PC-9 (cell line): ENCODE results near the gene PRR7. TPM values are rescaled to one million over a fixed set of nuclear protein-coding genes. Genes with fewer than 3 reads are reported as not detected.

Experiments used
- BruUV-seq: library from RNA; stranded (reverse); fragments of 400-500 nt; replicated peaks from 2 replicates; lab custom pipeline; 2021; lab: Mats Ljungman, UMichigan
- CTCF ChIA-PET: fragments of 300-600 bp; sonication (Branson Sonifier 250); formaldehyde crosslinking; loops from one replicate; lab custom pipeline; 2022; ENCODE audit warnings: antibody characterized with exemption; lab: Charles Lee
- POLR2A ChIA-PET: fragments of 300-600 bp; sonication (Branson Sonifier 250); formaldehyde crosslinking; loops from one replicate; lab custom pipeline; 2022; ENCODE audit warnings: antibody characterized with exemption; ENCODE audit not compliant: unreplicated experiment; lab: Charles Lee
- DNase-seq, 2 experiments: peaks; one replicate each; pipeline versions ENCODE4 v3.0.0 to v3.0.0-alpha.2; 2015 to 2022; ENCODE audit warnings: mixed read lengths in 1 of 2
- H2AFZ ChIP-seq: fragments of 200-600 bp; sonication (generic); 2 replicates; pipeline ENCODE4 v1.8.1; 2017; ENCODE audit warnings: antibody characterized with exemption
- H3F3A ChIP-seq: fragments of 200-600 bp; sonication (generic); 2 replicates; pipeline ENCODE4 v1.8.1; 2017; ENCODE audit warnings: antibody characterized with exemption, mild to moderate bottlenecking, low read depth; ENCODE audit not compliant: insufficient read depth
- H3K27ac ChIP-seq: fragments of 200-600 bp; sonication (generic); 2 replicates; pipeline ENCODE4 v1.6.1; 2016; ENCODE audit warnings: mixed run types
- H3K27me3 ChIP-seq: fragments of 200-600 bp; sonication (generic); 2 replicates; pipeline ENCODE4 v1.6.1; 2016; ENCODE audit warnings: low read depth, mixed run types; ENCODE audit not compliant: insufficient read depth
- H3K36me3 ChIP-seq: fragments of 200-600 bp; sonication (generic); 2 replicates; pipeline ENCODE4 v1.6.1; 2016; ENCODE audit warnings: low read depth, mixed run types
- H3K4me1 ChIP-seq: fragments of 200-600 bp; sonication (generic); replicated peaks from 2 replicates; pipeline ENCODE4 v1.6.1; 2016; ENCODE audit warnings: mixed run types; ENCODE audit not compliant: insufficient read depth
- H3K4me2 ChIP-seq: fragments of 200-600 bp; sonication (generic); 2 replicates; pipeline ENCODE4 v1.6.1; 2017; ENCODE audit warnings: mixed run types
- H3K4me3 ChIP-seq: fragments of 200-600 bp; sonication (generic); 2 replicates; pipeline ENCODE4 v1.6.1; 2016; ENCODE audit warnings: mixed run types
- H3K79me2 ChIP-seq: fragments of 200-600 bp; sonication (generic); 2 replicates; pipeline ENCODE4 v1.6.1; 2017; ENCODE audit warnings: low read depth, mixed run types
- H3K9me2 ChIP-seq: fragments of 200-600 bp; sonication (generic); 2 replicates; pipeline ENCODE4 v1.8.1; 2017; ENCODE audit warnings: mild to moderate bottlenecking; ENCODE audit not compliant: insufficient read depth
- H3K9me3 ChIP-seq: fragments of 200-600 bp; sonication (generic); 2 replicates; pipeline ENCODE4 v1.8.1; 2016; ENCODE audit warnings: low read depth; ENCODE audit not compliant: insufficient read depth
- H4K20me1 ChIP-seq: fragments of 200-600 bp; sonication (generic); 2 replicates; pipeline ENCODE4 v1.8.1; 2017; ENCODE audit not compliant: insufficient read depth
- EZH2 ChIP-seq: fragments of 200-600 bp; sonication (generic); IDR thresholded peaks from 2 replicates; pipeline ENCODE4 v1.8.0; 2017; ENCODE audit warnings: antibody characterized with exemption, low read depth
- intact Hi-C: fragments of 100-400 bp; cut with micrococcal nuclease; formaldehyde crosslinking; loops from one replicate; pipeline ENCODE4 v1.10.0; 2022; ENCODE audit not compliant: unreplicated experiment
- total RNA-seq: library from RNA; stranded (reverse); gene quantifications from 2 replicates; pipeline ENCODE4 v1.2.3, GENCODE V29; 2021
- TF ChIP-seq, protein P1 (sequence below): fragments of 200-600 bp; sonication (generic); conservative IDR thresholded peaks from 2 replicates; pipeline ENCODE4 v1.6.1; 2017; ENCODE audit warnings: mixed run types, antibody characterized with exemption, mild to moderate bottlenecking, moderate library complexity

The PRR7 gene
- total RNA-seq, 1 experiment from 2014 or later, result 22.2 TPM

DNA sequence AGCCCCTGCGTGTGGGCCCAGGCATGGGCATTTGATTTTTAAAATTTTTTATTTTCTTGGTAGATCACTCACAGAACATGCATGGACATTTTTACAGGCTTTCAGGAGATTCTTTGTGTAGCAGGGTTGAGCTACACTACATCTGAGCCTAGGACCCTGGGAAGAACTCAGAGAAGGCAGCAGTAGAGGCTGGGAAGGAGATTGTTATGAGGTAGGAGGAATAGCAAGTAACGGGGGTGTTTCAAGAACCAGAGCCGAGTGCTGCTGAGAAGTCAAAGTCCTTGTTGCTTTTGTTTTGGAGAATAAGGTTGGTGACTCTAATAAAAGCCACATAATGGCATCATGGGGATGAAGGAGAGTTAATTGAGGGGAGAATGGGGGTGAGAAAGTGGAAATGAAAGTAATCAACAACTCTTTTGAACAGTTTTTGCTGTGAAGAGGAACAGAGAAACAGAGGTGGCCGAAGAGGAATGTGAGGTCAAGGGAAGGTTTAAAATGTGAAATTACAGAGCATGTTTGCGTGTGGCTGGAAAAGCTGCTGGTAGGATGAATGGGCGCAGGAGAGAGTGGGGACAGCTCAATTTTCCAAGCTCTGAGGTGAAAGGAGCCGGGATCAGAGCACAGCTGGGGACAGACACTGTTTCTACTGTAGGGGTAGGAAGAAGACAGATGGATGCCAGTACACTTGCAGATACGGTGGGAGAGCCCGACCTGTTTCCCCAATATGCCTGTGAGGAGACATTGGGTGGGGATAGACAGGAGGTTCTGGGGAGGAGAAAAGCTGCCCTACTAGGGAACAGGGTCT, 55.5 kb downstream of the PRR7 start:
- Histone ChIP-seq H3K79me2 (no peaks in the 10 kb centered on the region), H3F3A (peaks cover 12% of the 10 kb centered on the region; the same call in 1 of the 2 replicates), H4K20me1 (no peaks in the 10 kb centered on the region), H3K4me1 (peaks cover 6% of the 10 kb centered on the region; the same call in 1 of the 2 replicates), H3K9me2 (no peaks in the 10 kb centered on the region), H3K27ac (no peak overlapping the region), H3K9me3 (no peaks in the 10 kb centered on the region), H3K27me3 (no peaks in the 10 kb centered on the region), H3K4me3 (no peak overlapping the region), H2AFZ (no peak overlapping the region), H3K4me2 (no peak overlapping the region), H3K36me3 (no peaks in the 10 kb centered on the region)
- DNase-seq, result no peak
- POLR2A ChIA-PET, result interaction anchor here (0.6 to 0.7 kb wide), 2 partner anchors 76 to 112 kb away, joined by 4 read pairs; no protein-coding TSS in a partner anchor
- intact Hi-C loops, result loop anchor here (1.0 to 2.0 kb wide), 5 partner anchors 47 to 388 kb away; no protein-coding TSS in a partner anchor
- TF ChIP-seq, protein P1, sequence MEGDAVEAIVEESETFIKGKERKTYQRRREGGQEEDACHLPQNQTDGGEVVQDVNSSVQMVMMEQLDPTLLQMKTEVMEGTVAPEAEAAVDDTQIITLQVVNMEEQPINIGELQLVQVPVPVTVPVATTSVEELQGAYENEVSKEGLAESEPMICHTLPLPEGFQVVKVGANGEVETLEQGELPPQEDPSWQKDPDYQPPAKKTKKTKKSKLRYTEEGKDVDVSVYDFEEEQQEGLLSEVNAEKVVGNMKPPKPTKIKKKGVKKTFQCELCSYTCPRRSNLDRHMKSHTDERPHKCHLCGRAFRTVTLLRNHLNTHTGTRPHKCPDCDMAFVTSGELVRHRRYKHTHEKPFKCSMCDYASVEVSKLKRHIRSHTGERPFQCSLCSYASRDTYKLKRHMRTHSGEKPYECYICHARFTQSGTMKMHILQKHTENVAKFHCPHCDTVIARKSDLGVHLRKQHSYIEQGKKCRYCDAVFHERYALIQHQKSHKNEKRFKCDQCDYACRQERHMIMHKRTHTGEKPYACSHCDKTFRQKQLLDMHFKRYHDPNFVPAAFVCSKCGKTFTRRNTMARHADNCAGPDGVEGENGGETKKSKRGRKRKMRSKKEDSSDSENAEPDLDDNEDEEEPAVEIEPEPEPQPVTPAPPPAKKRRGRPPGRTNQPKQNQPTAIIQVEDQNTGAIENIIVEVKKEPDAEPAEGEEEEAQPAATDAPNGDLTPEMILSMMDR, result no peak
- TF ChIP-seq EZH2, result no peak
- CTCF ChIA-PET, result interaction anchor here (0.5 to 1.5 kb wide), 5 partner anchors 28 to 139 kb away, joined by 3 to 9 read pairs (median 4); partner anchors contain the start of gene GRK6
- BruUV-seq, result no TSS peak

DNA sequence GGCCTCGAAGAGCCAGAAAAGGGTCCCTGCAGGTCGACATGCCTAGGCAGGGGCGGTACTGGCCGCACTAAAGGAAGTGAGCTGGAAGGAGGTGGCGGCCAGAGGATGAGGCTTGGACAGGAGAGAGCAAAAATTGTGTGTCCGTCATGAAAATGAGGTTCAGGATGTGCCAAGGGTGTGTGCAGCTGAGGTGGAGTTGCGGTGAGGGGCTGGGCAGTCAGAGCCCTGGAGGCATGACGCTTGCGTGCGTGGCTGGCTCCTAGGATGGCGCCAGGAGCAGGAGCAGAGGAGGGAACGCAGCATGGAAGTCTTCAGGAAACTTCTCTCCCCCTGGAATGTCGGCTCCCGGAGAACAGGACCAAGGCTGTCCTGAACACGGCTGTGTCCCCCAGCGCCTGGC, 56.3 kb downstream of the PRR7 start:
- POLR2A ChIA-PET, result interaction anchor here (0.7 kb wide), 1 partner anchor 77 kb away, joined by 4 read pairs; no protein-coding TSS in a partner anchor
- Histone ChIP-seq H3K36me3 (no peaks in the 10 kb centered on the region), H3K27me3 (no peaks in the 10 kb centered on the region), H3K4me2 (no peak overlapping the region), H3K9me3 (no peaks in the 10 kb centered on the region), H2AFZ (no peak overlapping the region), H3K27ac (no peak overlapping the region), H3K9me2 (no peaks in the 10 kb centered on the region), H3F3A (peaks cover 12% of the 10 kb centered on the region; the same call in 1 of the 2 replicates), H4K20me1 (no peaks in the 10 kb centered on the region), H3K79me2 (no peaks in the 10 kb centered on the region), H3K4me3 (no peak overlapping the region), H3K4me1 (peaks cover 5% of the 10 kb centered on the region; the same call in 1 of the 2 replicates)
- no TSS peak for BruUV-seq
- TF ChIP-seq EZH2, result no peak
- TF ChIP-seq, protein P1, result no peak
- CTCF ChIA-PET, result no interaction called here
- no peak for DNase-seq
- intact Hi-C loops, result no loop called here

DNA sequence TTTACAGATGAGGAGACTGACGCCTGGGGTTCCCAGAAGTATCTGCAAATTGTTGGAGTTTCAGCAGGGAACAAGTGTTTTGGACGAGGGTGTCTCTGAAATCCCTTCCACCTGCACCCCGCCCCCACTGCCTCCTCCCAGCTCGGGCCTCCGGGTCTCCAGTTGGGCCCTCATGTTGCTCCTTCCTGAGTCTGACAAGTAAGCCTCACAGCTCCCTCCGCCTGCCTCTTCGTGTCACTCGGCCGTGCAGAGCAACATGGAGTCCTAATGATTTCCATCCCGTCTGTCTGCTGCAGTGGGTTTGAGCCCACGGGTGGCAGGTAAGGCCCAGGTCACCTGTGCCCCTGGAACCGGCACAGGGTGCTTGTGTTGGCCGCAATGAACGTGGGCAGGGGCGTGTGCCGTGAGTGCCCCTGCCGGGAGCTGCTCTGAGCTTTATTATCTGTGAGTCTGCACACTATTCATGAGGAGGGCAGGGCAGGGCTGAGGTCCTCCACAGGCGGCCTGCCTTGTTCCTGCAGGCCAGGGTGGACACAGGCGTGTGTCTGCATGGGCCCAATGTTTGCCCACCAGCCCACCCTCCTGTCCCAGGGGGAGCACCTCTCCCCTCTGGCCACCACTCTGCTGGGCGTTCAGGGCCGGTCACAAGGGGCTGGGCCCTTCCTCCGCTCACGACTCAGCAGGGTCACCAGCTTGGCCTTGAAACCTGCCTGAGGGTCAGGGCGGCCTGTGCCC, 56.9 kb downstream of the PRR7 start:
- ChIA-PET POLR2A (no interaction called here), CTCF (no interaction called here)
- Histone ChIP-seq H3K4me3 (no peak overlapping the region), H3K4me1 (no peaks in the 10 kb centered on the region), H3K9me2 (no peaks in the 10 kb centered on the region), H4K20me1 (no peaks in the 10 kb centered on the region), H3K9me3 (no peaks in the 10 kb centered on the region), H3F3A (peaks cover 12% of the 10 kb centered on the region; the same call in 1 of the 2 replicates), H3K36me3 (no peaks in the 10 kb centered on the region), H3K79me2 (no peaks in the 10 kb centered on the region), H2AFZ (no peak overlapping the region), H3K27ac (no peak overlapping the region), H3K27me3 (no peaks in the 10 kb centered on the region), H3K4me2 (no peak overlapping the region)
- no peak for DNase-seq
- no TSS peak for BruUV-seq
- TF ChIP-seq EZH2, result no peak
- TF ChIP-seq, protein P1, result no peak
- intact Hi-C loops, result no loop called here
